GM19025 (cell line): ENCODE data around the gene CPNE9.

Experiments
- ATAC-seq: cut with Tn5 transposase; IDR thresholded peaks from one replicate; pipeline ENCODE4 v1.9.1; 2021; ENCODE audit warnings: mild to moderate bottlenecking, low read depth, moderate library complexity; ENCODE audit not compliant: unreplicated experiment

The CPNE9 gene

GRCh38 chr3:9686050-9686550 lies 17.5 kb upstream of the CPNE9 start:
- no peak for ATAC-seq

GRCh38 chr3:9686703-9687102 lies 16.9 kb upstream of the CPNE9 start:
- ATAC-seq, result no peak

- ATAC-seq, result no peak
Observed at GRCh38 chr3:9687514-9687913, 16.1 kb upstream of the CPNE9 start.

- no peak for ATAC-seq
Observed at GRCh38 chr3:9688961-9689360, 14.7 kb upstream of the CPNE9 start.

- no peak for ATAC-seq
Observed at GRCh38 chr3:9689757-9690156, 13.9 kb upstream of the CPNE9 start.

- peak; percentile 99 for ATAC-seq
Observed at GRCh38 chr3:9690451-9691450, 12.9 kb upstream of the CPNE9 start.

- ATAC-seq, result no peak
Observed at GRCh38 chr3:9691636-9692035, 12.0 kb upstream of the CPNE9 start.

GRCh38 chr3:9692416-9692815 lies 11.2 kb upstream of the CPNE9 start:
- no peak for ATAC-seq

GRCh38 chr3:9695345-9695744 lies 8.3 kb upstream of the CPNE9 start:
- no peak for ATAC-seq

- no peak for ATAC-seq
Observed at GRCh38 chr3:9695746-9696145, 7.9 kb upstream of the CPNE9 start.

GRCh38 chr3:9696480-9697220 lies 7.0 kb upstream of the CPNE9 start:
- no peak for ATAC-seq

GRCh38 chr3:9697892-9698291 lies 5.7 kb upstream of the CPNE9 start:
- no peak for ATAC-seq

- no peak for ATAC-seq
Observed at GRCh38 chr3:9698293-9698692, 5.3 kb upstream of the CPNE9 start.

- ATAC-seq, result no peak
Observed at GRCh38 chr3:9700536-9700935, 3.1 kb upstream of the CPNE9 start.

GRCh38 chr3:9701006-9701405 lies 2.6 kb upstream of the CPNE9 start:
- no peak for ATAC-seq

- no peak for ATAC-seq
Observed at GRCh38 chr3:9701711-9702110, 1.9 kb upstream of the CPNE9 start.

- ATAC-seq, result no peak
Observed at GRCh38 chr3:9703240-9703639, 393 bp upstream of the CPNE9 start.

- ATAC-seq, result no peak
Observed at GRCh38 chr3:9704347-9705322, 1.0 kb downstream of the CPNE9 start.

GRCh38 chr3:9710174-9710739 lies 6.6 kb downstream of the CPNE9 start:
- no peak for ATAC-seq

- ATAC-seq, result no peak
Observed at GRCh38 chr3:9712415-9712814, 8.8 kb downstream of the CPNE9 start.
